Dendritic cell treated with granulocyte-macrophage colony-stimulating factor and Interleukin-4, amounts not matched to agents 40 ng/mL and 50 ng/mL, for 4 days (primary cell): Measurements from ENCODE around the gene ARID3A.

Source experiments
- H3K27ac Mint-ChIP-seq: one replicate; pipeline ENCODE4 v1.8.0; 2022; ENCODE audit warnings: mild to moderate bottlenecking, mixed read lengths
- H3K27me3 Mint-ChIP-seq: one replicate; pipeline ENCODE4 v1.8.0; 2022; ENCODE audit warnings: mild to moderate bottlenecking, mixed read lengths
- H3K36me3 Mint-ChIP-seq: one replicate; pipeline ENCODE4 v1.8.0; 2022; ENCODE audit warnings: low read depth, mixed read lengths
- H3K4me1 Mint-ChIP-seq: one replicate; pipeline ENCODE4 v1.8.0; 2022; ENCODE audit warnings: low read depth, mixed read lengths
- H3K4me3 Mint-ChIP-seq: one replicate; pipeline ENCODE4 v1.8.0; 2022; ENCODE audit warnings: mild to moderate bottlenecking, moderate library complexity, mixed read lengths
- H3K9me3 Mint-ChIP-seq: one replicate; pipeline ENCODE4 v1.8.0; 2022; ENCODE audit warnings: mixed read lengths
- intact Hi-C: fragments of 100-400 bp; cut with micrococcal nuclease; formaldehyde crosslinking; loops from one replicate; pipeline ENCODE4 v1.15.0; 2022

Gene ARID3A

GRCh38 chr19:990119-990571 is 64.3 kb downstream of the ARID3A start:
- peaks cover 19% of the 10 kb centered on the region for H3K4me1 Mint-ChIP-seq
- H3K27ac Mint-ChIP-seq, result no peak overlapping the region
- intact Hi-C loops, result no loop called here
- H3K27me3 Mint-ChIP-seq, result peaks cover 7% of the 10 kb centered on the region
- peaks cover 93% of the 10 kb centered on the region for H3K36me3 Mint-ChIP-seq
- H3K9me3 Mint-ChIP-seq, result no peaks in the 10 kb centered on the region
- H3K4me3 Mint-ChIP-seq, result no peak overlapping the region

GRCh38 chr19:990746-991145 is 64.9 kb downstream of the ARID3A start:
- peaks cover 90% of the 10 kb centered on the region for H3K36me3 Mint-ChIP-seq
- H3K27ac Mint-ChIP-seq, result no peak overlapping the region
- intact Hi-C loops, result no loop called here
- H3K27me3 Mint-ChIP-seq, result peaks cover 13% of the 10 kb centered on the region
- H3K4me1 Mint-ChIP-seq, result peaks cover 13% of the 10 kb centered on the region
- H3K9me3 Mint-ChIP-seq, result no peaks in the 10 kb centered on the region
- H3K4me3 Mint-ChIP-seq, result no peak overlapping the region

- Mint-ChIP-seq H3K4me3 (no peak overlapping the region), H3K36me3 (peaks cover 84% of the 10 kb centered on the region), H3K4me1 (peaks cover 16% of the 10 kb centered on the region), H3K27ac (no peak overlapping the region), H3K27me3 (peaks cover 19% of the 10 kb centered on the region), H3K9me3 (no peaks in the 10 kb centered on the region)
- intact Hi-C loops, result no loop called here
Measured at GRCh38 chr19:991174-991931, 65.5 kb downstream of the ARID3A start.

- intact Hi-C loops, result no loop called here
- peaks cover 19% of the 10 kb centered on the region for H3K4me1 Mint-ChIP-seq
Measured at GRCh38 chr19:991932-992669, 66.3 kb downstream of the ARID3A start.

GRCh38 chr19:992670-993055 is 66.8 kb downstream of the ARID3A start:
- no peak overlapping the region for H3K27ac Mint-ChIP-seq

More at GRCh38 chr19:991932-992669, 66.3 kb downstream of the ARID3A start:
- Mint-ChIP-seq H3K9me3 (no peaks in the 10 kb centered on the region), H3K4me3 (no peak overlapping the region), H3K36me3 (peaks cover 76% of the 10 kb centered on the region), H3K27ac (no peak overlapping the region), H3K27me3 (peaks cover 26% of the 10 kb centered on the region)

GRCh38 chr19:993361-993830 is 67.6 kb downstream of the ARID3A start:
- Mint-ChIP-seq H3K9me3 (no peaks in the 10 kb centered on the region), H3K4me1 (peaks cover 14% of the 10 kb centered on the region), H3K27me3 (peaks cover 39% of the 10 kb centered on the region), H3K27ac (no peak overlapping the region), H3K36me3 (peaks cover 63% of the 10 kb centered on the region), H3K4me3 (no peak overlapping the region)
- intact Hi-C loops, result no loop called here

More at GRCh38 chr19:992670-993055, 66.8 kb downstream of the ARID3A start:
- H3K36me3 Mint-ChIP-seq, result peaks cover 70% of the 10 kb centered on the region
- intact Hi-C loops, result no loop called here
- peaks cover 19% of the 10 kb centered on the region for H3K4me1 Mint-ChIP-seq
- H3K4me3 Mint-ChIP-seq, result no peak overlapping the region
- H3K9me3 Mint-ChIP-seq, result no peaks in the 10 kb centered on the region
- peaks cover 32% of the 10 kb centered on the region for H3K27me3 Mint-ChIP-seq

GRCh38 chr19:993831-994393 is 68.1 kb downstream of the ARID3A start:
- H3K27ac Mint-ChIP-seq, result no peak overlapping the region
- no peaks in the 10 kb centered on the region for H3K9me3 Mint-ChIP-seq
- H3K36me3 Mint-ChIP-seq, result peaks cover 58% of the 10 kb centered on the region
- no peak overlapping the region for H3K4me3 Mint-ChIP-seq
- peaks cover 13% of the 10 kb centered on the region for H3K4me1 Mint-ChIP-seq
- H3K27me3 Mint-ChIP-seq, result peaks cover 44% of the 10 kb centered on the region
- intact Hi-C loops, result no loop called here

GRCh38 chr19:994516-994915 is 68.7 kb downstream of the ARID3A start:
- H3K9me3 Mint-ChIP-seq, result no peaks in the 10 kb centered on the region
- H3K4me3 Mint-ChIP-seq, result no peak overlapping the region
- intact Hi-C loops, result no loop called here
- peaks cover 50% of the 10 kb centered on the region for H3K27me3 Mint-ChIP-seq
- no peak overlapping the region for H3K27ac Mint-ChIP-seq
- peaks cover 52% of the 10 kb centered on the region for H3K36me3 Mint-ChIP-seq
- H3K4me1 Mint-ChIP-seq, result peaks cover 12% of the 10 kb centered on the region

GRCh38 chr19:995051-995827 is 69.4 kb downstream of the ARID3A start:
- H3K4me3 Mint-ChIP-seq, result no peak overlapping the region
- peaks cover 45% of the 10 kb centered on the region for H3K36me3 Mint-ChIP-seq
- intact Hi-C loops, result no loop called here
- peaks cover 55% of the 10 kb centered on the region for H3K27me3 Mint-ChIP-seq
- H3K9me3 Mint-ChIP-seq, result no peaks in the 10 kb centered on the region
- peaks cover 12% of the 10 kb centered on the region for H3K4me1 Mint-ChIP-seq
- H3K27ac Mint-ChIP-seq, result no peak overlapping the region

- Mint-ChIP-seq H3K9me3 (no peaks in the 10 kb centered on the region), H3K4me1 (peaks cover 17% of the 10 kb centered on the region), H3K36me3 (peaks cover 35% of the 10 kb centered on the region), H3K4me3 (no peak overlapping the region), H3K27ac (no peak overlapping the region), H3K27me3 (peaks cover 60% of the 10 kb centered on the region)
- intact Hi-C loops, result no loop called here
Measured at GRCh38 chr19:996051-996838, 70.4 kb downstream of the ARID3A start.

GRCh38 chr19:998064-998463 is 72.2 kb downstream of the ARID3A start:
- peaks cover 23% of the 10 kb centered on the region for H3K4me1 Mint-ChIP-seq
- peaks cover 76% of the 10 kb centered on the region for H3K27me3 Mint-ChIP-seq
- no peak overlapping the region for H3K4me3 Mint-ChIP-seq
- H3K36me3 Mint-ChIP-seq, result peaks cover 19% of the 10 kb centered on the region
- intact Hi-C loops, result no loop called here
- H3K27ac Mint-ChIP-seq, result no peak overlapping the region
- no peaks in the 10 kb centered on the region for H3K9me3 Mint-ChIP-seq

- no peak overlapping the region for H3K27ac Mint-ChIP-seq
- peaks cover 82% of the 10 kb centered on the region for H3K27me3 Mint-ChIP-seq
- H3K9me3 Mint-ChIP-seq, result no peaks in the 10 kb centered on the region
- H3K4me3 Mint-ChIP-seq, result no peak overlapping the region
- H3K4me1 Mint-ChIP-seq, result peaks cover 23% of the 10 kb centered on the region
- peaks cover 6% of the 10 kb centered on the region for H3K36me3 Mint-ChIP-seq
- intact Hi-C loops, result no loop called here
Measured at GRCh38 chr19:999379-999719, 73.5 kb downstream of the ARID3A start.

- Mint-ChIP-seq H3K9me3 (no peaks in the 10 kb centered on the region), H3K4me1 (peaks cover 23% of the 10 kb centered on the region), H3K27ac (peak within 1 kb of the TSS; percentile 42), H3K4me3 (peak within 1 kb of the TSS; percentile 72), H3K27me3 (peaks cover 78% of the 10 kb centered on the region), H3K36me3 (no peaks in the 10 kb centered on the region)
- intact Hi-C loops, result no loop called here
Measured at GRCh38 chr19:1000095-1000494, 74.3 kb downstream of the ARID3A start, which contains the start of gene GRIN3B. Gene GRIN3B (plus strand): TSS chr19:1000419. CDS start chr19:1000438, 19 bp downstream.
